Ascending aorta (tissue), 2 donors: ENCODE results near the gene PHTF1. TPM values are rescaled to one million over a fixed set of nuclear protein-coding genes. Genes with fewer than 3 reads are reported as not detected.

Experiments used
- DNase-seq, 2 donors: peaks; one replicate each; pipeline ENCODE4 v3.0.0-alpha.2; 2019; ENCODE audit warnings: low spot score in 2 of 2
- H3K27ac ChIP-seq, 2 donors: fragments of 200-600 bp; sonication (generic); one replicate each; pipeline ENCODE4 v1.5.1; 2016 to 2017; ENCODE audit warnings: mild to moderate bottlenecking in 1 of 2
- H3K27me3 ChIP-seq: fragments of 200-600 bp; sonication (generic); one replicate; pipeline ENCODE4 v1.5.1; 2017
- H3K36me3 ChIP-seq, 2 donors: fragments of 200-600 bp; sonication (generic); one replicate each; pipeline ENCODE4 v1.5.1; 2016
- H3K4me1 ChIP-seq, 2 donors: fragments of 200-600 bp; sonication (generic); one replicate each; pipeline ENCODE4 v1.5.1; 2016 to 2017; ENCODE audit warnings: mild to moderate bottlenecking in 1 of 2
- H3K4me3 ChIP-seq, 2 donors: fragments of 200-600 bp; sonication (generic); one replicate each; pipeline ENCODE4 v1.5.1; 2016 to 2017; ENCODE audit warnings: mild to moderate bottlenecking in 1 of 2
- H3K9me3 ChIP-seq, 2 donors: fragments of 200-600 bp; sonication (generic); one replicate each; pipeline ENCODE4 v1.5.1; 2016
- intact Hi-C: fragments of 100-400 bp; cut with DNase I; formaldehyde crosslinking; loops from one replicate; pipeline ENCODE4 v1.15.1; 2023
- total RNA-seq: library from RNA; depleted of rRNA; stranded (reverse); fragments of >200 nt; gene quantifications from one replicate; pipeline ENCODE4 v1.1.0, GENCODE V29; 2016
- TF ChIP-seq, protein P1 (sequence below), 3 experiments: fragments of 200-600 bp in 2 of 3; fragments of 450-650 bp in 1 of 3; sonication (generic) in 2 of 3; IDR thresholded peaks; one replicate each; pipeline ENCODE4 v1.5.1; 2016 to 2019; ENCODE audit warnings: antibody characterized with exemption in 3 of 3, mild to moderate bottlenecking in 1 of 3, moderate library complexity in 1 of 3

PHTF1 gene
- total RNA-seq, 1 donor from 2014 or later = 38.6 TPM

DNA sequence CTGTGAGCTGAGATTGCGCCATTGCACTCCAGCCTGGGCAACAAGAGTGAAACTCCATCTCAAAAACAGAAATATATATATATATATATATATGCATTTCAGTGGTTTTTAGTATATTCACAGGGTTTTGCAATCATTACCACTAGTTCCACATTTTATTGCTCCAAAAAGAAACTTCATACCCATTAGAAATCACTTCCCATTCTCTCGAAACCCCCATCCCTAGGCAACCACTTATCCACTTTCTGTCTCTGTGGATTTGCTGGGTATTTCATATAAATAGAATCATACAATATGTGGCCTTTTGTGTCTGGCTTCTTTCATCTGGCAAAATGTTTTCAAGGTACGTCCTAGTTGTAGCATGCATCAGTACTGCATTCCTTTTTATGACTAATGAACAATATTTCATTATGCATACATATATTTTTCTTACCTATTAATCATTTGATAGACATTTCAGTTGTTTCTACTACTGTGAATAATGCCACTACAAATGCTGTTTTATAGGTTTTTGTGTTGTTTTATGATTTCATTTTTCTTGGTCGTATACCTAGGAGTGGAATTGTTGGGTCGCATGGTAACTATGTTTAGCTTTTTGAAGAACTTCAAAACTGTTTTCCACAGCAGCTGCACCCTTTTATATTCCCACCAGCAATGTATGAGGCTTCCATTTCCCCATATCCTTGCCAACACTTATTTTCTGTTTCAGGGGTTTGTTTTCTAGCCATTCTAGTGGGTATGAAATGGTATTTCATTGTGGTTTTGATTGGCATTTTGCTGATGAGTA, 95.9 kb downstream of the PHTF1 start:
- H3K4me1 ChIP-seq = no peaks in the 10 kb centered on the region
- H3K36me3 ChIP-seq = peaks cover 0 to 4% of the 10 kb centered on the region in 2 donors
- H3K9me3 ChIP-seq = no peaks in the 10 kb centered on the region
- H3K4me3 ChIP-seq = no peak overlapping the region
- H3K27me3 ChIP-seq = no peaks in the 10 kb centered on the region
- no peak overlapping the region for H3K27ac ChIP-seq
- TF ChIP-seq, protein P1, sequence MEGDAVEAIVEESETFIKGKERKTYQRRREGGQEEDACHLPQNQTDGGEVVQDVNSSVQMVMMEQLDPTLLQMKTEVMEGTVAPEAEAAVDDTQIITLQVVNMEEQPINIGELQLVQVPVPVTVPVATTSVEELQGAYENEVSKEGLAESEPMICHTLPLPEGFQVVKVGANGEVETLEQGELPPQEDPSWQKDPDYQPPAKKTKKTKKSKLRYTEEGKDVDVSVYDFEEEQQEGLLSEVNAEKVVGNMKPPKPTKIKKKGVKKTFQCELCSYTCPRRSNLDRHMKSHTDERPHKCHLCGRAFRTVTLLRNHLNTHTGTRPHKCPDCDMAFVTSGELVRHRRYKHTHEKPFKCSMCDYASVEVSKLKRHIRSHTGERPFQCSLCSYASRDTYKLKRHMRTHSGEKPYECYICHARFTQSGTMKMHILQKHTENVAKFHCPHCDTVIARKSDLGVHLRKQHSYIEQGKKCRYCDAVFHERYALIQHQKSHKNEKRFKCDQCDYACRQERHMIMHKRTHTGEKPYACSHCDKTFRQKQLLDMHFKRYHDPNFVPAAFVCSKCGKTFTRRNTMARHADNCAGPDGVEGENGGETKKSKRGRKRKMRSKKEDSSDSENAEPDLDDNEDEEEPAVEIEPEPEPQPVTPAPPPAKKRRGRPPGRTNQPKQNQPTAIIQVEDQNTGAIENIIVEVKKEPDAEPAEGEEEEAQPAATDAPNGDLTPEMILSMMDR (IDR thresholded peaks at IDR 0.05) = no peak
- DNase-seq = no peak
- intact Hi-C loops = no loop called here

DNA sequence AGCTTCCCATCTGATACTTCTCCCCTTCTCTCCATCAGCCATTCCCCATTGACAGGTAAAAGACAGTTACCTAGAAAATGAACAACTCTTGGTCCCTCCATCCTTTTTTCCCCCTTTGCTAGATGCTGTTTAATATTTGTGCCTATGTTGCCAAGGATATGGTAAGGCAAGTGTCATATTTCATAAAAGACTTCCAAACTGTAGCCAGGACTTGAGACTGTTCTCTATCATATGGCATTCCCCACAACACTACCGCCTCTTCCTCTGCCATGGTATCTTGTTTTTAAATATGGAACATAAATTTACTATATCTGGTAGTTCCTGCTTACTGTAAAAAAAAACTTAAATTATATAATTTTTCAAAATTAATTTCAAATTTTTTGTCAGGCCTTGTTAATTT, 97.2 kb downstream of the PHTF1 start:
- intact Hi-C loops = no loop called here
- Histone ChIP-seq H3K36me3 (peaks cover 0 to 4% of the 10 kb centered on the region in 2 donors), H3K27ac (no peak overlapping the region), H3K4me1 (no peaks in the 10 kb centered on the region), H3K9me3 (no peaks in the 10 kb centered on the region), H3K4me3 (no peak overlapping the region), H3K27me3 (no peaks in the 10 kb centered on the region)
- TF ChIP-seq, protein P1 (IDR thresholded peaks at IDR 0.05) = no peak
- no peak for DNase-seq

DNA sequence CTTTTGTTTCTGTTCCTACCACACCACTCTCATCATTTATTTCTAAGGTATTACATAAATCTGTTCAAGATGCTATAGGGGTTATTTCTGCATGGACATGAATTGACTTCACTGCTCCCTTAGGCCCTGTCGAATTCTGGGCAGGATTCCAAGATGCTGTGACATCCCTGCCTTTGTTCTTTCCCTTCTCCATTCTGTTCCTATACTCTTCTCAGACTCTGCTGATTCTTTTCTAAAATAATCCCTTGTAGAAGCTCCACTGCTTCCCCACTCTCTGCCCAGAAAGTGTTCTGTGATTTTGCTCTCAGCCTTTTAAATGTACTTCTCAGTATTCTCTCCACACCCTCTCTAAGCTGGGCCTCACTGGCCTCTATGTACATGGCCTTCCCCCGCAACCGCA, 99.2 kb downstream of the PHTF1 start:
- Histone ChIP-seq H3K4me1 (no peaks in the 10 kb centered on the region), H3K9me3 (no peaks in the 10 kb centered on the region), H3K36me3 (no peaks in the 10 kb centered on the region), H3K27me3 (no peaks in the 10 kb centered on the region), H3K27ac (no peak overlapping the region), H3K4me3 (no peak overlapping the region)
- TF ChIP-seq, protein P1 (IDR thresholded peaks at IDR 0.05) = no peak
- DNase-seq = no peak
- intact Hi-C loops = no loop called here

- Histone ChIP-seq H3K4me1 (no peaks in the 10 kb centered on the region), H3K4me3 (no peak overlapping the region), H3K36me3 (no peaks in the 10 kb centered on the region), H3K9me3 (no peaks in the 10 kb centered on the region), H3K27ac (no peak overlapping the region), H3K27me3 (no peaks in the 10 kb centered on the region)
- intact Hi-C loops = no loop called here
- no peak for DNase-seq
- TF ChIP-seq, protein P1 (IDR thresholded peaks at IDR 0.05) = no peak
These were observed 99.7 kb downstream of the PHTF1 start for GRCh38 chr1:113659556-113659955.

DNA sequence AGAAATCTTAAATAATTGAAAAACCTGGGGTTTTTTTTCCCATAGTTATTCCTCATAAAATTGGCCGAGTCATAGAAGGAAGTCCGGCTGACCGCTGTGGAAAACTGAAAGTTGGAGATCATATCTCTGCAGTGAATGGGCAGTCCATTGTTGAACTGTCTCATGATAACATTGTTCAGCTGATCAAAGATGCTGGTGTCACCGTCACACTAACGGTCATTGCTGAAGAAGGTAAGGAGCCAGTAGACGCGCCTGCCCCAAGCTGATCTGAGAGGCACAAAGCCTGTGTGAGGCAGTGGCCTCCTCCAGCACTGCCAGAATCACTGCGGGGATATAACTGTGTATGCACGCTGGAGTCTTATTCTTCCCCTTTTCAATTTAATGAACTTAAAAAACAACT, 100.3 kb downstream of the PHTF1 start:
- Histone ChIP-seq H3K9me3 (no peaks in the 10 kb centered on the region), H3K27ac (no peak overlapping the region), H3K27me3 (no peaks in the 10 kb centered on the region), H3K4me1 (no peaks in the 10 kb centered on the region), H3K36me3 (no peaks in the 10 kb centered on the region), H3K4me3 (no peak overlapping the region)
- DNase-seq = no peak
- TF ChIP-seq, protein P1 (IDR thresholded peaks at IDR 0.05) = no peak
- intact Hi-C loops = no loop called here
